ENCODE results near the gene CALML3. TPM values are rescaled to one million over a fixed set of nuclear protein-coding genes. Genes with fewer than 3 reads are reported as not detected.
"Not testable (repeated sequence)": the region's sequence is repeated elsewhere in the genome, so short reads cannot be mapped to it uniquely, and the experiment has no call there.

CALML3 gene
- not detected for total RNA-seq

- Mint-ChIP-seq H3K4me1 (ENCODE audit: low read depth) (no peaks in the 10 kb centered on the region), H3K27me3 (peaks cover under 1% of the 10 kb centered on the region), H3K27ac (no peak within 1 kb of the TSS), H3K4me3 (no peak within 1 kb of the TSS), H3K36me3 (no peaks in the 10 kb centered on the region), H3K9me3 (no peaks in the 10 kb centered on the region)
- no peak for DNase-seq
- ChIA-PET POLR2A (no interaction called here), CTCF (interaction anchor here (0.8 kb wide), 1 partner anchor 98 kb away, joined by 3 read pairs; no protein-coding TSS in a partner anchor)
- intact Hi-C loops (cut with micrococcal nuclease) = no loop called here
Observed at GRCh38 chr10:5524641-5525560, at the start of gene CALML3. Gene CALML3, plus strand, starts transcription at chr10:5524961. Its CDS starts 125 bp downstream, at chr10:5525086.

DNA sequence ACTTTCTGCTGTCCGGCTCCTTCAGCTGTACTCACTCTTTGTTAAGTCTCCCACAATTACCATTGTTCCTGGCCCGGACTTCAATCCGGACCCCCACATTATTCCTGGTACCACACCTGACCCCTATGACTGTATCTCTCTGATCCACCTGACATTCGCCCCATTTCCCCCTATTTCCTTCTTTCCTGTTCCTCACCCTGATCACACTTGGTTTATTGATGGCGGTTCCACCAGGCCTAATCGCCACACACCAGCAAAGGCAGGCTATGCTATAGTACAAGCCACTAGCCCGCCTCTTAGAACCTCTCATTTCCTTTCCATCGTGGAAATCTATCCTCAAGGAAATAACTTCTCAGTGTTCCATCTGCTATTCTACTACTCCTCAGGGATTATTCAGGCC, 49.7 kb upstream of the CALML3 start:
- H3K4me1 Mint-ChIP-seq (ENCODE audit: low read depth); intact Hi-C loops (cut with micrococcal nuclease); H3K4me3 Mint-ChIP-seq; CTCF ChIA-PET; H3K27ac Mint-ChIP-seq; DNase-seq; H3K27me3 Mint-ChIP-seq; H3K36me3 Mint-ChIP-seq; POLR2A ChIA-PET; H3K9me3 Mint-ChIP-seq: not testable (repeated sequence)

DNA sequence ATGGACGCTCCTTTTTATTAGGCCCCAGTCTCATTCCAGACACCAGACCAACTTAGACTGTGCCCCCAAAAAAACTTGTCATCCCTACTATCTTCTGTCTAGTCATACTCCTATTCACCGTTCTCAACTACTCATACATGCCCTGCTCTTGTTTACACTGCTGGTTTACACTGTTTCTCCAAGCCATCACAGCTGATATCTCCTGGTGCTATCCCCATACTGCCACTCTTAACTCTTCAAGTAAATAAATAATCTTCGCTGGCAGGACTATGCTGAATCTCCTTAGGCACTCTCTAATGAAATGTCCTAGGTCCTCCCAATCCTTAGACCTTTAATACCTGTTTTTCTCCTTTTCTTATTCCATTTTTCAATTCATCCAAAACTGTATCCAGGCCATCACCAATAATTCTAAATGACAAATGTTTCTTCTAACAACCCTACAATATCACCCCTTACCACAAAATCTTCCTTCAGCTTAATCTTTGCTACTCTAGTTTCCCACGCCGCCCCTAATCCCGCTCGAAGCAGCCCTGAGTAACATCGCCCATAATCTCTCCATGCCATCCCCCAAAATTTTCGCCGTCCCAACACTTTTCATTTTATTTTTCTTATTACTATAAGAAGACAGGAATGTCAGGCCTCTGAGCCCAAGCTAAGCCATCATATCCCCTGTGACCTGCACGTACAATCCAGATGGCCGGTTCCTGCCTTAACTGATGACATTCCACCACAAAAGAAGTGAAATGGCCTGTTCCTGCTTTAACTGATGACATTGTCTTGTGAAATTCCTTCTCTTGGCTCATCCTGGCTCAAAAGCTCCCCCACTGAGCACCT, 48.6 kb upstream of the CALML3 start:
- POLR2A ChIA-PET = interaction anchor here (0.6 kb wide), 1 partner anchor 116 kb away, joined by 3 read pairs; no protein-coding TSS in a partner anchor
- CTCF ChIA-PET; H3K36me3 Mint-ChIP-seq; intact Hi-C loops (cut with micrococcal nuclease); H3K9me3 Mint-ChIP-seq; H3K4me3 Mint-ChIP-seq; H3K4me1 Mint-ChIP-seq (ENCODE audit: low read depth); DNase-seq; H3K27me3 Mint-ChIP-seq; H3K27ac Mint-ChIP-seq: not testable (repeated sequence)

GRCh38 chr10:5476918-5477525, 47.7 kb upstream of the CALML3 start:
- intact Hi-C loops (cut with micrococcal nuclease) = no loop called here
- DNase-seq = no peak
- CTCF ChIA-PET = no interaction called here

GRCh38 chr10:5477948-5478693, 46.6 kb upstream of the CALML3 start:
- H3K9me3 Mint-ChIP-seq = no peaks in the 10 kb centered on the region
- H3K4me1 Mint-ChIP-seq (ENCODE audit: low read depth) = no peaks in the 10 kb centered on the region
- no peak overlapping the region for H3K4me3 Mint-ChIP-seq
- no peak for DNase-seq
- H3K27ac Mint-ChIP-seq = no peak overlapping the region
- intact Hi-C loops (cut with micrococcal nuclease) = no loop called here
- POLR2A ChIA-PET = no interaction called here
- H3K27me3 Mint-ChIP-seq = no peaks in the 10 kb centered on the region
- CTCF ChIA-PET = no interaction called here
- H3K36me3 Mint-ChIP-seq = no peaks in the 10 kb centered on the region

More at GRCh38 chr10:5476918-5477525, 47.7 kb upstream of the CALML3 start:
- Mint-ChIP-seq H3K4me1 (ENCODE audit: low read depth) (no peaks in the 10 kb centered on the region), H3K27ac (no peak overlapping the region), H3K4me3 (no peak overlapping the region), H3K36me3 (no peaks in the 10 kb centered on the region), H3K9me3 (no peaks in the 10 kb centered on the region), H3K27me3 (no peaks in the 10 kb centered on the region)
- POLR2A ChIA-PET = interaction anchor here (0.6 kb wide), 1 partner anchor 115 kb away, joined by 3 read pairs; no protein-coding TSS in a partner anchor

DNA sequence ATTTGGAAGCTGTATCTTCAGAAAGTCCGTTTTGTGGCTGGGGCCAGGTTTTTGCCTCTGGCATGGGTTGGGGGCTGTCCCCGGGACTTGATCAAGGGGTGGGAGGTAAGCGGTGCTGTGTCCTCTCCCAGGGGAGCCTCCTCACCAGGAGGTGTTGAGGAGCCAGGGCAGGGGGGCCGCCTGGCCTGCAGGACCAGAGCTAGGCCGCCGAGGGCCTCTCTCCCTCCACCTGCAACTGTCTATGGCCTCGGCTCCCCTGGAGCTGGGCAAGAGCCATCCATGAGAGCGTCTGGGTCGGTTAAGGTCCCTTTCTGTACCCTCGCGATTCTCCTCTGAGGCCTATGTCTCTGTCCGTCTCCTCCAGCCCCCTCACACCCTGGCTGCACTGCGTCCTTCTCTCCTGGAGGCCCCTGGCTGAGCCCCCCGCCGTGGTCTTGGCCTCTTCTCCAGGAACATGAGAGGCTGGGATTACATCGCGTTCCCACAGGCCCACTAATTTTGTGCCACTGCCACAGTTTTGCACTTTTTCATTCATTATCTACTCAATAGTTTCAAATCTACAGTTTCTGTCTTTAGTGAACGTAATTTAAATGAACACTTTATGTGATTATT, 46.0 kb upstream of the CALML3 start:
- intact Hi-C loops (cut with micrococcal nuclease) = no loop called here
- H3K27me3 Mint-ChIP-seq = no peaks in the 10 kb centered on the region
- no peak overlapping the region for H3K4me3 Mint-ChIP-seq
- H3K9me3 Mint-ChIP-seq = no peaks in the 10 kb centered on the region
- H3K36me3 Mint-ChIP-seq = no peaks in the 10 kb centered on the region
- H3K4me1 Mint-ChIP-seq (ENCODE audit: low read depth) = no peaks in the 10 kb centered on the region
- DNase-seq = no peak
- H3K27ac Mint-ChIP-seq = no peak overlapping the region
- ChIA-PET POLR2A (no interaction called here), CTCF (no interaction called here)

GRCh38 chr10:5479481-5480161, 45.1 kb upstream of the CALML3 start:
- H3K4me1 Mint-ChIP-seq (ENCODE audit: low read depth) = no peaks in the 10 kb centered on the region
- no peak overlapping the region for H3K27ac Mint-ChIP-seq
- DNase-seq = no peak
- intact Hi-C loops (cut with micrococcal nuclease) = no loop called here
- H3K36me3 Mint-ChIP-seq = no peaks in the 10 kb centered on the region
- ChIA-PET POLR2A (no interaction called here), CTCF (interaction anchor here (1.4 kb wide), 1 partner anchor 144 kb away, joined by 9 read pairs; no protein-coding TSS in a partner anchor)
- H3K9me3 Mint-ChIP-seq = no peaks in the 10 kb centered on the region
- H3K4me3 Mint-ChIP-seq = no peak overlapping the region
- H3K27me3 Mint-ChIP-seq = no peaks in the 10 kb centered on the region

DNA sequence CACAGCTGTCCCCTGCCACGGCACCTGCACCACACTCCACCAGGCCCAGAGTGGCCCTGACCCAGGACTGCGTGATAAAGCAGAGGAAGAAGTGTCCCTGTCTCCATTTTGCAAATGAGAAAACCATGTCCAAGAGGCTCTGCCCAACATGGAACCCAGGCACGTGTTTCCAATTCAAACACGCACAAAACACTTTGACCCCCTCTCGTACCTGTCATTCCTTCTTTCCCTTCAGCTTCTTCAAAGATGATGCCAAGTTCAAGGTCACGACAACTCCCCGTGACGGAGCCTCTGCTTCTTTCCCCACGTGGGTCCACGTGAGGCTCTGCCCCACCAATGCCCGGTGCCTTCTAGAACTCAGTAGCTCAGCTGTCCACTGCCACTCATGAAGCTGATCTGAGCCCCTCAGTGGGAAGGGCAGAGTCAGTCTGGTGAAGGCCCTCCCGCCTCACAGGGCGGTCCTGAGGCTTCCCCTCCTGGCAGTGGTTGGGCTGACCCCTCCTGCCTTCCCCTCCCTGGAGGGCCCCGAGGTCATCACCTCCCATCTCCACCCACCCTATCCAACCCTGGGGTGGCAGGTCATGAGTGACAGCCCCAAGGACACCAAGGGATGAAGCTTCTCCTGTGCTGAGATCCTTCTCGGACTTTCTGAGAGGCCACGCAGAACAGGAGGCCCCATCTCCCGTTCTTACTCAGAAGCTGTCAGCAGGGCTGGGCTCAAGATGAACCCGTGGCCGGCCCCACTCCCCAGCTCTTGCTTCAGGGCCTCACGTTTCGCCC, 44.4 kb upstream of the CALML3 start:
- POLR2A ChIA-PET = no interaction called here
- no peaks in the 10 kb centered on the region for H3K9me3 Mint-ChIP-seq
- no peak overlapping the region for H3K27ac Mint-ChIP-seq
- DNase-seq = no peak
- peaks cover 1% of the 10 kb centered on the region for H3K27me3 Mint-ChIP-seq
- no peak overlapping the region for H3K4me3 Mint-ChIP-seq
- intact Hi-C loops (cut with micrococcal nuclease) = no loop called here
- CTCF ChIA-PET = interaction anchor here (1.4 kb wide), 1 partner anchor 143 kb away, joined by 9 read pairs; no protein-coding TSS in a partner anchor
- H3K36me3 Mint-ChIP-seq = no peaks in the 10 kb centered on the region
- H3K4me1 Mint-ChIP-seq (ENCODE audit: low read depth) = no peaks in the 10 kb centered on the region

DNA sequence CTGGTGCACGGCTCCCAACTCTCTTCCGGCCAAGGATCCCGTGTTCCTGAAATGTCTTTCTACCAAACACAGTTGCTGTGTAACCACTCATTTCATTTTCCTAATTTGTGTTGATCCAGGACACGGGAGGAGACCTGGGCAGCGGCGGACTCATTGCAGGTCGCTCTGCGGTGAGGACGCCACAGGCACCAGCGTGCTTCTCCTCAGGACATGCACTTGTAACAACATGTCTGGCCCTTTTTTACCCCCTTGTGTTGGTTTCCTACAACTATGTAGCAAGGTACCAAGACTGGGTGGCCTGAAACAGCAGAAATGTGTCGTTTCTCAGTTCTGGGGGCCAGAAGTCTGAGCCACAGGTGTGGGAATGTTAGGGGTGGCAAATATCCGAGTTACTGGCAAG, 43.6 kb upstream of the CALML3 start:
- H3K27me3 Mint-ChIP-seq = peaks cover 1% of the 10 kb centered on the region
- no peaks in the 10 kb centered on the region for H3K9me3 Mint-ChIP-seq
- DNase-seq = no peak
- ChIA-PET POLR2A (no interaction called here), CTCF (no interaction called here)
- H3K4me1 Mint-ChIP-seq (ENCODE audit: low read depth) = no peaks in the 10 kb centered on the region
- H3K36me3 Mint-ChIP-seq = no peaks in the 10 kb centered on the region
- H3K27ac Mint-ChIP-seq = no peak overlapping the region
- no peak overlapping the region for H3K4me3 Mint-ChIP-seq
- intact Hi-C loops (cut with micrococcal nuclease) = no loop called here

GRCh38 chr10:5482016-5482415, 42.7 kb upstream of the CALML3 start:
- intact Hi-C loops (cut with micrococcal nuclease) = no loop called here
- Mint-ChIP-seq H3K4me3 (no peak overlapping the region), H3K4me1 (ENCODE audit: low read depth) (no peaks in the 10 kb centered on the region), H3K27ac (no peak overlapping the region), H3K27me3 (peaks cover 1% of the 10 kb centered on the region), H3K9me3 (no peaks in the 10 kb centered on the region), H3K36me3 (no peaks in the 10 kb centered on the region)
- POLR2A ChIA-PET = no interaction called here
- DNase-seq = no peak
- CTCF ChIA-PET = no interaction called here
